HS-5 (cell line): Measurements from ENCODE around the gene MADCAM1.
"Not testable (repeated sequence)": the region's sequence is repeated elsewhere in the genome, so short reads cannot be mapped to it uniquely, and the experiment has no call there.

Experiments
- DNase-seq: peaks from one replicate; pipeline ENCODE4 v3.0.0-alpha.2; 2012; ENCODE audit warnings: low read depth

The MADCAM1 gene

GRCh38 chr19:465056-465816 is 31.1 kb upstream of the MADCAM1 start:
- DNase-seq, result no peak

- no peak for DNase-seq
Observed at GRCh38 chr19:467554-467953, 28.7 kb upstream of the MADCAM1 start.

GRCh38 chr19:468587-469256 is 27.6 kb upstream of the MADCAM1 start:
- no peak for DNase-seq

DNA sequence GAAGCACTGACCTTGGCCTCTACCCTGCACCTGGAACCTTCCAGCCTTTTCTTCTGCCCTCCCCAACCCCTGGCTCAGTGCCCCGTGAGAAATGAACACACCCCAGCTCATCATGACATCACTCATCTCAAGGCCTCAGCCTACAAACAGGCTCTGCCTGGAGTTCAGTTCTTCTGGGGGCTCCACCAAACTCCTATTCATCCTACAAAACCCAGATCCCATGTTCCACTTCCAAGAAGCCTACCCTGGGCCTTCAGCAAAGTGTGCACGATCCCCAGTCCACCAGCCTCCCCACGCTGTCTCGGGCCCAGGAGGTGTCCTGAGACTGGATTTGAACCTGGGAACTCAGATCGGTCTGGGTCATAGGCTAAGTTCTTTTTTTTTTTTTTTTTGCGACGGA is 26.5 kb upstream of the MADCAM1 start:
- no peak for DNase-seq

DNA sequence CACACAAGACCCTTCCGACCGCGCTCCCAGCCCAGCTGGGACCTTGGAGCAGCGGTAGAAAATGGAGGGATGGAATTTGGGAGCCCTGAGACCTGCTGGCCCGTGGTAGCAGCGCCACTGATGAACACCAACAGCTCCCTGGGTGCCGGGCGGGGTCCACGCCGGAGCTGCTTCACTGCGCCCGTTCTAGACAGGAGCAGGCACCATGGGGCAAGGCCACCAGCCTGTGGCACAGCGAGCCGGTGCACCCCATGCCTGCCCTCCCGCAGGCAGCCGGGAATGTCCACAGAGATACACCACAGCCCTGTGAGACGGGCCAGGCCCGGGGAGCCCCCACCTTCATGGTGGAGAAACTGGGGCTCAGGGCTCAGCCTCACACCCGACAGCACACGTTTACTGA is 25.6 kb upstream of the MADCAM1 start:
- DNase-seq, result no peak

GRCh38 chr19:472005-472858 is 24.1 kb upstream of the MADCAM1 start:
- no peak for DNase-seq

GRCh38 chr19:474126-475078 is 21.9 kb upstream of the MADCAM1 start:
- DNase-seq, result no peak

GRCh38 chr19:475360-475759 is 20.9 kb upstream of the MADCAM1 start:
- DNase-seq, result no peak

DNA sequence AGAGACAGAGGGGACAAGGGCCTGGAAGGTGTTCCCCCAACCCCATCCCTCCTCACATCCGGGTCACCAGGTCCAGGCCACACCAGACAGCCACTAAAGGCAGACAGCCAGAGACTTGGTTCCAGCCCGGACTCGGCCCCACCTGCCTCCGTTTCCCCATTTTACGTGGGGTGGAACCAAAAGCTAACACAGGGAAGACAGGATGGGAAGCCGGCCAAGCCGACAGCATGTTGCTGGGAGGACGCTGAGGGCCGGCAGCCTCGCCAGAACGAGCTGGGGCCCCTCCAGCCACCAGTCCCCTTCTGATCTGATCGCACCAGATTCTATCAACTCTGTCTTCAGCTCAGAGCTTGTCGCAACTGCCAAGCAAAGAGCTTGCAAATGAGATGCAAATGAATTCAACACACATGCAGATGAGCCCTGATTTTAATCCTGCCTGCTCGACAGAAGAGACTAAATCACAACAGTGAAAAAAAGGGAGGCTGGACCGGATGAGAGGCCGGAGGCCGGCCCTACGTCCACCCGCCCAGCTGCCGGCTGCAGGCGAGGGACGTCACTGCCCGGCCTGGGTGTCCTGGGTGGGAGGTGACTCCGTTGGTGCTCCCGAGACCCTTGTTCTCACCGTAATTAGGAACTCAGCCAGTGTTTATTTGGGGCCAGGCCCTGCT is 17.9 kb upstream of the MADCAM1 start:
- DNase-seq, result no peak

DNA sequence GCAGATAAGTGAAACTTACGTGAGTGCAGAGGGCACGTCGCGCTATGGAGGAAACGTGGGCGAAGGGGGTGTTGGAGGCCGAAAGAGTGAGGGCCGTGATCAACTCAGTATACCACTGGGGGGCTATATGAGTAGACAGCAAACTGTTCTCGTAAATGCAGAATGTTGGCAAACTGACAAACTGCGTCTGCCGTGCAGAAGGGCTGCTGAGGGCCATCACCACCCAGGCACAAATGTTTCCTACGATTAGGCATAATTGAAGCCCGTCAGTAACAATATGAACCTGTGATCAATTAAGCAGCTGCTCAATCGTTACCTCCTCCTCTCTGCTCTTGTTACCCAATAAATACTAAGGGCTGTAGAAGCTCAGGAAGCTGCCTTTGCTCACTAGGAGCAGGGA is 17.3 kb upstream of the MADCAM1 start:
- no peak for DNase-seq

- DNase-seq, result no peak
Observed at GRCh38 chr19:480016-480855, 16.1 kb upstream of the MADCAM1 start.

GRCh38 chr19:481100-481499 is 15.2 kb upstream of the MADCAM1 start:
- DNase-seq, result not testable (repeated sequence)

DNA sequence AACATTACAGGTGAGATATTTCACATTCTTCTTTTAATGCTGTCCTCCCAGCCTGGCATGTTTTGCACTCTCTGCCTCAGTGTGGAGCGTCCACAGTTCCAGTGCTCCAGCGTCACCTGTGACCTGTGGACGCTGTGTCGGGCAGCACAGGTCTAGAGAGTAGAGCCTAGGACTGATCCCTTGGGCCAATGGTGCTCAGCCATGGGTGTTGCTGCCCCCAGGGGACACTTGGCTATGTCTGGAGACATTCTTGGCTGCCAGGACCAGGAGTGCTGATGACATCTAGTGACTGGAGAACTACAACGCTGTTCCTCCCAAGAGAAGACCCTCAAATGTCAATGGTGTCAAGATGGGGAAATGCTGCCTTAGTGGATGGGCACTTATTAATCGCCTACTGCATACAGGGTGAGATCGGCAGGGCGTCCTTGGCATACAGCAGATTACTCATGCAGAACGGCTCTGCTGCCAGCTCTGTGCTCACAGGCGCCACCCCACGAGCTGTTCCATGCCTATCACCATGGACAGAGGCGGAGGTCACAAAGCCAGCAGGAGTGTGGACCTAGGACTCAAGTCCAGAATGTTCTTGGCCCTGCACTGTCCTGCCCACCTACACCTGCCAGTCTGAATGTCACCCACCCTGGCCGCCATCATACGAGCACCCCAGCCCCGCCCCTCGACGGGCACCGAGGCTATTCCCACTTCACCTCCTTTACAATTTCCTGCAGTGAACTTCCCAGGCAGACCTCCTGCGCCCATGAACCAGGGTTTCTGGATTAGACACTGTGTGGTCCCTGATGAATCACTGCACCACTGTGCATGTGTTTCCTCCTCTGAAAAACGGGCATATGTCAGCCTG is 13.9 kb upstream of the MADCAM1 start:
- DNase-seq, result no peak

DNA sequence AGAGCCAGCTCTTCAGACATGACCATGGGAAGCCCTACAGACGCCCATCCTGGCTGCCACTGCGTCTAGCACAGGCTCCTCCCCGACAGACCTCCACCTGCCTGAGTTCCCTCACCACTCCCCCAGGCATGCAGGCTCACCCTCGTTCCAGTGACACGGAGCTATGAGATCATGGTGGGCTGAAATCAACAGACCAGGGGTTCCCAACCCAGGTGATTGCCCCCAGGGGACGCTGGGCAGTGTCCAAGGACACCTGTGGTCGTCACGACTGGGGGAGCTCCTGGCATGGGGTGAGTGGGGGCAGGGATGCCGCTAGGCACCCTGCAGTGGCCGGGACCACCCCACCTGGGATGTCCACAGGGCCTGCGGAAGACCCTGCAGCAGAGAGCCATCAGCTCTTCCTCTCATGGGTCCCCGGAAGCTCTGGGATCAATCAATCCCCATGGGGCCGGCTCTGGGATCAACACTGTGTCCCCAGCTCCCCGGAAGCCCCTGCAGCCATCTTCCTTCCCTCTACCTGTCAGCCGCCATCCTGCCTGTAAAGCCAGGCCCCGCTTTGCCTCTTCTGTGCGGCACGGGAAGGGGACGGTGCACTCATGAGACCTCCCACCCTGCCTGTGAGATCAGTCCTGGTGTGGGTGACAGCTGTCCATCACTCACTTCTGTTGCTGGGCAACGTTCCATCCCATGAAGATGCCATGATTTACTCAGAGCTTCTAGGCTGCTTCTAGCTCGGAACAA is 12.8 kb upstream of the MADCAM1 start:
- DNase-seq, result no peak

GRCh38 chr19:484494-484893 is 11.8 kb upstream of the MADCAM1 start:
- DNase-seq, result no peak

DNA sequence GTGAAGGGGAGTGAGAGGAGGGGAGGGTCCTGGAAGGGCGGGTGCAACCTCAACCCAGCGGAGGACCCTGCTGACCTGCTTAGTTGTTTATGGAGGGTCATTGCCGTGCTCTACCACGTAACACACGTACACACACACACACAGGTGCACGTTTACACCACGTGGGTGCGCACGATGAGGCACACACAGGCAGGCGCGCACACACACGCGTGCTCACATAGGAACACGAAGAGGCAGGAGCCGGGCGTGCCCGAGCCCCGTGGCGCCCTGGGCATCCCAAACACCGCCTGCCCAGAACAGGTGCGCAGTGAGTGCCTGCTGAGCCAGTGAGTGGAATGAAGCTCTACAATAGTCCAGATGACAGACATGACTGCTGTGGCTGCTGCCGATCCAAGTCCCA is 11.2 kb upstream of the MADCAM1 start:
- no peak for DNase-seq

DNA sequence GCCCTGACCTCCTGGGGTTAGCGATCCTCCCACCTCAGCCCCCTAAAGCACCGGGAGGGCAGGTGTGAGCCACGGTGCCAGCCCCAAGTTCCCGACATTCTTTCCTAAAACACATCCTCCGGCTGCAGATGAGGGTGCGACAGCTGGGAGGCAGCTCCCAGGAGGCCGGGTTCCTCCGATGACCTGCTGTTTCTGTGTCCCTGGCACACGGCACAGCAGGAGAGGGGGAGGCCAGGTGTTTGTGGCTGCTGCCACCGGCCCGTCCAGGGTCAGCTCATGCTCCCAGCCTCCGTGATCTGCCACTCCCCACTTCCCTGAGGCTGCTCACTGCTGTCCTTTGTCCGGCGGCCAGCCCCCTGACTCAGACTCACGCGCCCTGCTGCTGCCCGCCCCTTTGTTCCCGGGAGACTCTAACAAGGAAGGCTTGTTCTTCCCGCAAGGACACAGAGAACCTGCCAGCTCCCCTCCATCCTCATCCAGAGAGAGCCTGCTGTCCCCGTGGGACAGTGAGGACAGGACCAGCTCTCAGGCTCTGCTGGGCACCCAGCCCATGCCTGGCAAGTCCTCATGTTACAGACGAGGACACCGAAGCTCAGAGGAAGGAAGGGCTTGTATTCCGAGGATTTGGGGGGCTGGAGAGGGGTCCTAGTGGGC is 10.6 kb upstream of the MADCAM1 start:
- DNase-seq, result no peak
